HepG2 (cell line): ENCODE measurements around the gene SLC26A9. TPM values are rescaled to one million over a fixed set of nuclear protein-coding genes. Genes with fewer than 3 reads are reported as not detected.

Experiments
- ATAC-seq: fragments of 200-7000 bp; cut with Tn5 transposase; 3 replicates; pipeline ENCODE4 v1.9.1; 2020; ENCODE audit warnings: mild to moderate bottlenecking, moderate library complexity
- BruUV-seq: library from RNA; stranded (reverse); fragments of 400-500 nt; replicated peaks from 2 replicates; lab custom pipeline; 2021; lab: Mats Ljungman, UMichigan
- CTCF ChIA-PET: fragments of 300-600 bp; formaldehyde crosslinking; extraction: SDS; loops from one replicate; lab custom pipeline; 2021; ENCODE audit warnings: low total read pairs, inconsistent platforms, low intra/inter-chr PET ratio; lab: Yijun Ruan, JAX
- POLR2A ChIA-PET: fragments of 350-600 bp; sonication (Branson Sonifier 250); formaldehyde crosslinking; loops from one replicate; lab custom pipeline; 2020; ENCODE audit warnings: antibody characterized with exemption, inconsistent platforms; lab: Yijun Ruan, JAX
- DNase-seq: peaks from one replicate; pipeline ENCODE4 v3.0.0-alpha.2; 2015; ENCODE audit warnings: low spot score
- FAIRE-seq: peaks from 3 replicates; lab custom pipeline; 2011; peaks lifted over from hg19 to GRCh38; lab: Jason Lieb, UNC
- H2AFZ ChIP-seq: one replicate; pipeline ENCODE4 v1.6.1; 2011; ENCODE audit warnings: low read length, inconsistent platforms
- H3K27ac ChIP-seq: fragments of 300-600 bp; 3 replicates; pipeline ENCODE4 v1.8.0; 2011; ENCODE audit warnings: mixed run types, mild to moderate bottlenecking, mixed read lengths, low read length, inconsistent platforms; ENCODE audit not compliant: insufficient read depth; ENCODE audit errors: extremely low read length
- H3K27me3 ChIP-seq, 2 experiments: fragments of 200-600 bp in 1 of 2; 2 replicates in 1 of 2; 3 replicates in 1 of 2; pipeline versions ENCODE4 v1.6.0 to v1.8.0; 2011; ENCODE audit warnings: low read length in 2 of 2, mild to moderate bottlenecking in 2 of 2, moderate library complexity in 2 of 2, inconsistent platforms in 1 of 2; ENCODE audit not compliant: insufficient read depth in 2 of 2, control insufficient read depth in 1 of 2
- H3K36me3 ChIP-seq, 2 experiments: fragments of 200-600 bp in 1 of 2; replicated peaks in 1 of 2; 2 replicates in 1 of 2; 3 replicates in 1 of 2; pipeline versions ENCODE4 v1.5.1 to v1.8.0; 2011; ENCODE audit warnings: low read length in 2 of 2, inconsistent platforms in 1 of 2; ENCODE audit not compliant: insufficient read depth in 2 of 2, control insufficient read depth in 1 of 2
- H3K4me1 ChIP-seq: 2 replicates; pipeline ENCODE4 v1.5.1; 2012; ENCODE audit warnings: low read length, inconsistent platforms; ENCODE audit not compliant: insufficient read depth
- H3K4me2 ChIP-seq: 2 replicates; pipeline ENCODE4 v1.6.0; 2011; ENCODE audit warnings: low read depth, low read length, inconsistent platforms
- H3K4me3 ChIP-seq, 3 experiments: fragments of 200-600 bp in 1 of 3; sonication (generic), shearing (Covaris generic) in 1 of 3; replicated peaks in 1 of 3; 2 replicates each; pipeline ENCODE4 v1.5.1; 2011 to 2016; ENCODE audit warnings: low read length in 3 of 3, inconsistent platforms in 2 of 3, low read depth in 2 of 3, mild to moderate bottlenecking in 2 of 3, control low read depth in 1 of 3, mixed read lengths in 1 of 3; ENCODE audit not compliant: insufficient read depth in 1 of 3
- H3K79me2 ChIP-seq: one replicate; pipeline ENCODE4 v1.6.1; 2011; ENCODE audit warnings: low read length, inconsistent platforms; ENCODE audit not compliant: insufficient read depth
- H3K9ac ChIP-seq: 2 replicates; pipeline ENCODE4 v1.6.0; 2011; ENCODE audit warnings: mild to moderate bottlenecking, low read depth, low read length, inconsistent platforms; ENCODE audit not compliant: insufficient read depth
- H3K9me3 ChIP-seq: 2 replicates; pipeline ENCODE4 v1.5.1; 2012; ENCODE audit warnings: mild to moderate bottlenecking, low read length
- H4K20me1 ChIP-seq: 2 replicates; pipeline ENCODE4 v1.6.0; 2011; ENCODE audit warnings: inconsistent platforms, mild to moderate bottlenecking, low read length, moderate library complexity; ENCODE audit not compliant: insufficient read depth
- AGO1 ChIP-seq: fragments of 200-400 bp; formaldehyde crosslinking; IDR thresholded peaks from 2 replicates; pipeline ENCODE4 v1.6.1; 2017; ENCODE audit warnings: mild to moderate bottlenecking, low read depth, low read length, moderate library complexity; ENCODE audit not compliant: poor library complexity, severe bottlenecking
- AKNA ChIP-seq: sonication (generic); formaldehyde crosslinking; IDR thresholded peaks from 2 replicates; pipeline ENCODE4 v1.4.0; 2020; ENCODE audit warnings: missing genetic modification reagents, borderline replicate concordance
- E2F1 ChIP-seq: sonication (generic); formaldehyde crosslinking; IDR thresholded peaks from 2 replicates; pipeline ENCODE4 v1.5.0; 2020; ENCODE audit warnings: missing genetic modification reagents
- NCOA5 ChIP-seq: sonication (generic); formaldehyde crosslinking; IDR thresholded peaks from 2 replicates; pipeline ENCODE4 v1.4.0; 2020; ENCODE audit warnings: missing genetic modification reagents
- NFATC3 ChIP-seq: sonication (generic); formaldehyde crosslinking; IDR thresholded peaks from 2 replicates; pipeline ENCODE4 v1.5.1; 2020; ENCODE audit warnings: mild to moderate bottlenecking, missing genetic modification reagents
- NFKBIZ ChIP-seq: IDR thresholded peaks from 2 replicates; pipeline ENCODE4 v1.6.1; 2018; ENCODE audit warnings: missing genetic modification reagents, missing compliant biosample characterization
- NFRKB ChIP-seq: fragments of 450-650 bp; IDR thresholded peaks from 2 replicates; pipeline ENCODE4 v1.6.1; 2017
- THYN1 ChIP-seq: sonication (generic); formaldehyde crosslinking; IDR thresholded peaks from 2 replicates; pipeline ENCODE4 v1.8.1; 2023; ENCODE audit warnings: low read depth, mild to moderate bottlenecking, moderate library complexity, missing genetic modification reagents, borderline replicate concordance
- ZHX1 ChIP-seq: sonication (generic); formaldehyde crosslinking; IDR thresholded peaks from 2 replicates; pipeline ENCODE4 v1.8.1; 2022; ENCODE audit warnings: low read depth, mild to moderate bottlenecking, missing genetic modification reagents
- ZNF354B ChIP-seq: sonication (generic); formaldehyde crosslinking; IDR thresholded peaks from 2 replicates; pipeline ENCODE4 v1.8.0; 2022; ENCODE audit warnings: mild to moderate bottlenecking, missing genetic modification reagents
- ZNF564 ChIP-seq: sonication (generic); formaldehyde crosslinking; IDR thresholded peaks from 2 replicates; pipeline ENCODE4 v1.8.1; 2023; ENCODE audit warnings: mild to moderate bottlenecking, missing genetic modification reagents
- ZSCAN21 ChIP-seq: sonication (generic); formaldehyde crosslinking; IDR thresholded peaks from 2 replicates; pipeline ENCODE4 v1.8.0; 2022; ENCODE audit warnings: mild to moderate bottlenecking, missing genetic modification reagents, moderate library complexity, borderline replicate concordance
- WGBS: methylation state at CpG from one replicate; pipeline ENCODE4 v1.1.6; 2017; ENCODE audit warnings: low lambda C conversion rate; 5-methylcytosine and 5-hydroxymethylcytosine counted together
- in situ Hi-C: cut with HindIII; loops from 2 replicates; pipeline ENCODE4 v1.10.0; 2017; ENCODE audit warnings: low pct_unique_long_range_greater_than_20kb; ENCODE audit not compliant: extremely low pct_ligation_motif_present
- intact Hi-C: fragments of 100-400 bp; cut with micrococcal nuclease; formaldehyde crosslinking; loops from one replicate; pipeline ENCODE4 v1.10.0; 2022; ENCODE audit not compliant: unreplicated experiment
- polyA plus RNA-seq, 8 experiments: library from polyadenylated mRNA; depleted of rRNA in 3 of 8; stranded (reverse) in 7 of 8; unstranded in 1 of 8; fragments of >200 nt; fragmentation: Illumina TruSeq in 4 of 8; extraction: Trizol in 4 of 8; gene quantifications; 2 replicates each; pipeline versions ENCODE4 v1.2.1 to v1.2.3, GENCODE V29; 2011 to 2016; ENCODE audit warnings: low read depth in 4 of 8, missing spikeins in 1 of 8, mixed read lengths in 1 of 8; ENCODE audit not compliant: insufficient read depth in 1 of 8
- total RNA-seq, 5 experiments: library from RNA; depleted of rRNA; stranded (reverse); fragments of >200 nt; fragmentation: Illumina TruSeq; extraction: Trizol; gene quantifications; 2 replicates each; pipeline ENCODE4 v1.2.3, GENCODE V29; 2016; ENCODE audit warnings: low read depth in 1 of 5

Gene SLC26A9
- total and polyA plus RNA-seq, 2 of the 13 experiments (the other 11 are each of a cell fraction or from before 2014, with no cell fraction given): 0.11 to 0.15 TPM

- Histone ChIP-seq H3K4me3 (no peak overlapping the region), H3K79me2 (no peaks in the 10 kb centered on the region), H3K9ac (no peak overlapping the region), H3K27me3 (peaks cover 2 to 3% of the 10 kb centered on the region in 2 experiments; a peak in 2 of 5 replicates), H2AFZ (no peak overlapping the region), H3K4me2 (no peak overlapping the region), H3K9me3 (no peaks in the 10 kb centered on the region), H3K36me3 (no peaks in the 10 kb centered on the region), H4K20me1 (no peaks in the 10 kb centered on the region), H3K27ac (no peak overlapping the region), H3K4me1 (peaks cover 12% of the 10 kb centered on the region; the same call in 1 of the 2 replicates)
- ATAC-seq: no peak
- ChIA-PET POLR2A (interaction anchor here (1.4 kb wide), 1 partner anchor 59 kb away, joined by 3 read pairs; no protein-coding TSS in a partner anchor), CTCF (interaction anchor here (4.5 kb wide), 1 partner anchor 59 kb away, joined by 59 read pairs; no protein-coding TSS in a partner anchor)
- intact Hi-C loops (loop anchor here (10.0 kb wide), 1 partner anchor 263 kb away; no protein-coding TSS in a partner anchor), in situ Hi-C loops (loop anchor here (10.0 kb wide), 1 partner anchor 187 kb away; no protein-coding TSS in a partner anchor)
- BruUV-seq: no TSS peak
- FAIRE-seq: no peak
- DNase-seq: no peak
- 39% methylated on average over 8 of the region's 8 CpGs for WGBS
- TF ChIP-seq AGO1 (no peak), AKNA (no peak), ZHX1 (CRISPR knock-in tag) (no peak), NFRKB (no peak), NFKBIZ (CRISPR knock-in tag) (no peak), ZSCAN21 (CRISPR knock-in tag) (no peak), NCOA5 (CRISPR knock-in tag) (no peak), ZNF564 (no peak), E2F1 (no peak), NFATC3 (no peak), ZNF354B (CRISPR knock-in tag) (no peak), THYN1 (CRISPR knock-in tag) (no peak)
Observed at GRCh38 chr1:205917466-205918238, 25.6 kb downstream of the SLC26A9 start.
